PC-9 (cell line): ENCODE data around the gene MANBA.

Experiments used
- CTCF ChIP-seq: fragments of 200-600 bp; sonication (generic); conservative IDR thresholded peaks from 2 replicates; pipeline ENCODE4 v1.6.1; 2017; ENCODE audit warnings: mixed run types, antibody characterized with exemption, mild to moderate bottlenecking, moderate library complexity
- EZH2 ChIP-seq: fragments of 200-600 bp; sonication (generic); IDR thresholded peaks from 2 replicates; pipeline ENCODE4 v1.8.0; 2017; ENCODE audit warnings: antibody characterized with exemption, low read depth

GRCh38 chr4:102779204-102779603, 18.4 kb upstream of the MANBA start:
- TF ChIP-seq CTCF (no peak), EZH2 (no peak)
